Heart left ventricle (tissue), 16 donors: Measurements from ENCODE around the gene MMRN2. TPM values are rescaled to one million over a fixed set of nuclear protein-coding genes. Genes with fewer than 3 reads are reported as not detected.

Source experiments
- ATAC-seq, 4 donors: fragments of 200-7000 bp; cut with Tn5 transposase; one replicate each; pipeline ENCODE4 v1.9.1; 2020 to 2022; ENCODE audit warnings: moderate library complexity in 4 of 4, mild to moderate bottlenecking in 3 of 4, moderate number of reproducible peaks in 1 of 4
- DNase-seq, 5 donors: peaks; one replicate each; pipeline ENCODE4 v3.0.0-alpha.2; 2020
- H3K27ac ChIP-seq, 12 donors: fragments of 200-600 bp; sonication (generic) in 4 of 12; one replicate each; pipeline versions ENCODE4 v1.5.0 to v1.8.0; 2016 to 2022; ENCODE audit warnings: mild to moderate bottlenecking in 2 of 12
- H3K27me3 ChIP-seq, 9 donors: fragments of 200-600 bp; sonication (generic) in 2 of 9; one replicate each; pipeline versions ENCODE4 v1.5.1 to v1.8.0; 2016 to 2022; ENCODE audit warnings: mild to moderate bottlenecking in 3 of 9
- H3K36me3 ChIP-seq, 9 donors: fragments of 200-600 bp; sonication (generic) in 2 of 9; one replicate each; pipeline versions ENCODE4 v1.5.0 to v1.8.0; 2018 to 2022; ENCODE audit warnings: mild to moderate bottlenecking in 2 of 9
- H3K4me1 ChIP-seq, 12 donors: fragments of 200-600 bp; sonication (generic) in 4 of 12; one replicate each; pipeline versions ENCODE4 v1.5.0 to v1.8.0; 2016 to 2022; ENCODE audit warnings: mild to moderate bottlenecking in 3 of 12
- H3K4me3 ChIP-seq, 12 donors: fragments of 200-600 bp; sonication (generic) in 4 of 12; one replicate each; pipeline versions ENCODE4 v1.5.0 to v1.8.0; 2017 to 2022; ENCODE audit warnings: mild to moderate bottlenecking in 9 of 12, moderate library complexity in 4 of 12
- H3K9me3 ChIP-seq, 12 donors: fragments of 200-600 bp; sonication (generic) in 4 of 12; one replicate each; pipeline versions ENCODE4 v1.5.0 to v1.8.0; 2016 to 2022; ENCODE audit warnings: mild to moderate bottlenecking in 1 of 12
- CTCF ChIP-seq, 12 donors: fragments of 200-600 bp; sonication (generic) in 4 of 12; IDR thresholded peaks; one replicate each; pipeline versions ENCODE4 v1.5.0 to v1.8.0; 2018 to 2022; ENCODE audit warnings: antibody characterized with exemption in 12 of 12, mild to moderate bottlenecking in 5 of 12
- POLR2A ChIP-seq, 2 donors: fragments of 450-650 bp; IDR thresholded peaks; one replicate each; pipeline ENCODE4 v1.6.1; 2017; ENCODE audit warnings: antibody characterized with exemption in 2 of 2, mild to moderate bottlenecking in 2 of 2, moderate library complexity in 2 of 2
- WGBS, 4 donors: extraction: QIAGEN DNeasy Blood & Tissue Kit in 2 of 4; methylation state at CpG; one replicate each; pipeline versions ENCODE4 v1.1.5 to v1.1.7; 2013 to 2018; 5-methylcytosine and 5-hydroxymethylcytosine counted together
- intact Hi-C, 10 donors: fragments of 100-400 bp; cut with DNase I; formaldehyde crosslinking; loops; one replicate each; pipeline versions ENCODE4 v1.11.1 to v1.14.2; 2022
- polyA plus RNA-seq, 2 donors: library from polyadenylated mRNA; stranded (reverse); fragments of 200-250 nt; gene quantifications; one replicate each; pipeline ENCODE4 v1.2.3, GENCODE V29; 2013
- total RNA-seq, 9 donors: library from RNA; depleted of rRNA in 2 of 9; stranded (reverse); fragments of >200 nt in 2 of 9; fragmentation: NEBNext Ultra II Directional in 3 of 9; extraction: Animal tissue kit (Norgen Biotek cat#: 25700) in 3 of 9; gene quantifications; one replicate each; pipeline versions ENCODE4 v1.1.0 to v1.2.4, GENCODE V29; 2016 to 2023
- donor health status: ischemic (EF 13 %, LVEDD 7.1; RV severe dilation, severe dysfunction).
- donor health status: healthy with polysubstance abuse.
- donor health status: DM: no; HTN: yes; CAD: no.
- donor health status: DM: no; HTN: no; CAD: no.
- donor health status: ischemic (EF 25% LVEDD 6.9; RV normal size, moderate dysfunction).
- donor health status: ischemic (EF 25% LVEDD 5.7; RV mildly dilated, moderate dysfunction).
- donor health status: healthy.
- donor health status: DM: yes; HTN: yes; CAD: no.
- donor health status: ischemic (EF 35%, LVEDD 5.7; RV mildly dilated, moderate dysfunction).
- donor health status: nonischemic (EF 11% LVEDD 7.7; RV severe dilation, severe dysfunction).
- donor health status: DM: yes; HTN: yes; CAD: no.
- donor health status: PGD.
- donor health status: ischemic (EF 29% LVEDD 5.4; RV normal size, mild dysfunction).
- donor health status: nonischemic (EF 23%, LVEDD 6.1; RV moderate dilation, normal function).

MMRN2 gene
- total and polyA plus RNA-seq, 11 donors = 15.8 to 93.0 (median 32.7) TPM

- H3K4me3 ChIP-seq = peak overlapping the region; percentile 41 to 84 (median 65)
- H3K27me3 ChIP-seq = peaks cover 0 to 11% (median 0%) of the 10 kb centered on the region in 9 donors
- TF ChIP-seq POLR2A (IDR thresholded peaks at IDR 0.05) = peak; percentile 12 to 81
- TF ChIP-seq CTCF (IDR thresholded peaks at IDR 0.05) = no peak
- H3K36me3 ChIP-seq = no peaks in the 10 kb centered on the region
- H3K27ac ChIP-seq = peak overlapping the region; percentile 77 to 98 (median 92)
- H3K9me3 ChIP-seq = no peaks in the 10 kb centered on the region
- ATAC-seq (peak in 2 of 4 donors; percentile 30 to 38), DNase-seq (peak in 1 of 5 donors; percentile 93)
- peaks cover 7 to 63% (median 46%) of the 10 kb centered on the region in 12 donors for H3K4me1 ChIP-seq
- 7 to 13% (median 9%) methylated on average over 6 to 20 of the region's 20 CpGs; no CpG with 5 or more reads in 1 of the 4 donors for WGBS, 4 donors
- intact Hi-C loops = loop anchor here in 5 of 10 donors (5.0 to 10.0 kb wide), 3 partner anchors 34 to 124 kb away; partner anchors contain the start of genes GLUD1 (in 3 of the 5) and SHLD2 (in 2 of the 5)
These were observed 13.5 kb upstream of the MMRN2 start for GRCh38 chr10:86970982-86971231.

- WGBS, 4 donors = 35 to 55% (median 43%) methylated on average over 26 to 30 of the region's 30 CpGs
These were observed 13.0 kb upstream of the MMRN2 start for GRCh38 chr10:86970162-86970981.

GRCh38 chr10:86969421-86970041 lies 12.1 kb upstream of the MMRN2 start:
- Histone ChIP-seq H3K27ac (peak overlapping the region; percentile 77 to 98 (median 92)), H3K4me1 (peaks cover 7 to 66% (median 47%) of the 10 kb centered on the region in 12 donors), H3K4me3 (peak overlapping the region; percentile 54 to 84 (median 65)), H3K36me3 (no peaks in the 10 kb centered on the region), H3K27me3 (peaks cover 0 to 11% (median 0%) of the 10 kb centered on the region in 9 donors), H3K9me3 (no peaks in the 10 kb centered on the region)
- TF ChIP-seq POLR2A (IDR thresholded peaks at IDR 0.05) = no peak
- TF ChIP-seq CTCF (IDR thresholded peaks at IDR 0.05) = no peak
- 30 to 53% (median 49%) methylated on average over 4 to 8 of the region's 8 CpGs for WGBS, 4 donors
- DNase-seq (peak in 4 of 5 donors; percentile 38 to 58 (median 47)), ATAC-seq (peak in 3 of 4 donors; percentile 1 to 14 (median 3))
- intact Hi-C loops = loop anchor here in 5 of 10 donors (5.0 to 10.0 kb wide), 3 partner anchors 32 to 125 kb away; partner anchors contain the start of genes GLUD1 (in 3 of the 5) and SHLD2 (in 2 of the 5)

More at GRCh38 chr10:86970162-86970981, 13.0 kb upstream of the MMRN2 start:
- DNase-seq = peak; percentile 86 to 90 (median 87)
- Histone ChIP-seq H3K4me1 (peaks cover 7 to 66% (median 47%) of the 10 kb centered on the region in 12 donors), H3K27me3 (peaks cover 0 to 11% (median 0%) of the 10 kb centered on the region in 9 donors), H3K36me3 (no peaks in the 10 kb centered on the region), H3K27ac (peak overlapping the region; percentile 77 to 98 (median 92)), H3K4me3 (peak overlapping the region; percentile 41 to 84 (median 65)), H3K9me3 (no peaks in the 10 kb centered on the region)
- intact Hi-C loops = loop anchor here in 5 of 10 donors (5.0 to 10.0 kb wide), 3 partner anchors 33 to 124 kb away; partner anchors contain the start of genes GLUD1 (in 3 of the 5) and SHLD2 (in 2 of the 5)
- peak; percentile 46 to 75 (median 55) for ATAC-seq
- TF ChIP-seq POLR2A (IDR thresholded peaks at IDR 0.05) (peak in 1 of 2 donors; percentile 50), CTCF (IDR thresholded peaks at IDR 0.05) (no peak)

- Histone ChIP-seq H3K27me3 (peaks cover 0 to 11% (median 0%) of the 10 kb centered on the region in 9 donors), H3K27ac (peak overlapping the region; percentile 77 to 98 (median 92)), H3K36me3 (no peaks in the 10 kb centered on the region), H3K4me3 (peak overlapping the region; percentile 54 to 84 (median 65)), H3K9me3 (no peaks in the 10 kb centered on the region), H3K4me1 (peaks cover 7 to 68% (median 47%) of the 10 kb centered on the region in 12 donors)
- TF ChIP-seq POLR2A (IDR thresholded peaks at IDR 0.05) (no peak), CTCF (IDR thresholded peaks at IDR 0.05) (no peak)
- ATAC-seq = no peak
- intact Hi-C loops = no loop called here
- WGBS, 4 donors = 51 to 71% (median 62%) methylated on average over 8 to 9 of the region's 9 CpGs
- DNase-seq = peak in 1 of 5 donors; percentile 42
These were observed 11.6 kb upstream of the MMRN2 start for GRCh38 chr10:86968994-86969355.
